ENCODE results near the gene ABLIM1. TPM values are rescaled to one million over a fixed set of nuclear protein-coding genes. Genes with fewer than 3 reads are reported as not detected.

Gene ABLIM1
- total and polyA plus RNA-seq, 2 of the 4 experiments (the other 2 are of a cell fraction) = 7.7 to 9.9 TPM

GRCh38 chr10:114492351-114493037 lies 165.6 kb downstream of the ABLIM1 start:
- dilution Hi-C loops (cut with HindIII; ENCODE audit: low sequenced_read_pairs, unreplicated experiment) = no loop called here

More at GRCh38 chr10:114492351-114493037, 165.6 kb downstream of the ABLIM1 start:
- H2BK15ac ChIP-seq (ENCODE audit: low read depth, low read length) = no peak overlapping the region
- BruUV-seq (replicated peaks) = no TSS peak
- no peak overlapping the region for H4K5ac ChIP-seq (ENCODE audit: low read depth, low read length)
- no peak overlapping the region for H3K4me3 ChIP-seq (ENCODE audit: insufficient read depth, low read depth, low read length)
- H3K23ac ChIP-seq (ENCODE audit: low read depth, low read length) = no peak overlapping the region
- no peak overlapping the region for H2BK120ac ChIP-seq (ENCODE audit: low read depth, low read length)
- H3K27ac ChIP-seq (ENCODE audit: insufficient read depth, low read length) = no peak overlapping the region
- no peak overlapping the region for H3K4ac ChIP-seq (ENCODE audit: low read depth, low read length)
- no peak overlapping the region for H4K91ac ChIP-seq (ENCODE audit: insufficient read depth, low read depth, low read length)
- 0% methylated on average over 1 of the region's 4 CpGs; no CpG with 5 or more reads in 1 of the 2 experiments for WGBS, 2 experiments (ENCODE audit: extremely low coverage in 2 of 2, insufficient read length in 1 of 2)
- ChIA-PET POLR2A (ENCODE audit: unreplicated experiment) (no interaction called here), CTCF (no interaction called here)
- no peak overlapping the region for H2AK5ac ChIP-seq (ENCODE audit: low read depth, low read length)
- no peaks in the 10 kb centered on the region for H3K9me3 ChIP-seq (ENCODE audit: control insufficient read depth, insufficient read depth, low read length)
- in situ Hi-C loops (cut with MboI; ENCODE audit: low sequenced_read_pairs) (no loop called here), intact Hi-C loops (cut with micrococcal nuclease) (no loop called here)
- H3K27me3 ChIP-seq (ENCODE audit: control insufficient read depth, insufficient read depth, low read length) = no peaks in the 10 kb centered on the region
- H3K79me1 ChIP-seq (ENCODE audit: low read depth in 1 of 2, low read length in 2 of 2) = no peaks in the 10 kb centered on the region
- no peak overlapping the region for H2AFZ ChIP-seq (replicated peaks; ENCODE audit: low read length, poor library complexity)
- no peak overlapping the region for H4K8ac ChIP-seq (ENCODE audit: low read depth in 2 of 2, low read length in 2 of 2)
- H2BK20ac ChIP-seq (ENCODE audit: low read depth, low read length) = no peak overlapping the region
- H3K18ac ChIP-seq (ENCODE audit: low read depth, low read length) = no peak overlapping the region
- no peak overlapping the region for H3K4me2 ChIP-seq (ENCODE audit: low read depth, low read length)
- no peak for ATAC-seq (ENCODE audit: low read depth)
- H3K9me1 ChIP-seq (ENCODE audit: insufficient read depth, low read length) = no peaks in the 10 kb centered on the region; the same call in 1 of the 2 replicates
- TF ChIP-seq RCOR1 (IDR thresholded peaks at IDR 0.05; ENCODE audit: insufficient replicate concordance, low read length) (no peak), BHLHE40 (IDR thresholded peaks at IDR 0.05; ENCODE audit: low read depth, low read length) (peak; percentile 22; the same call in 1 of the 2 replicates)
- DNase-seq = peak; percentile 34
- no peak overlapping the region for H2BK5ac ChIP-seq (ENCODE audit: low read depth, low read length, poor library complexity, severe bottlenecking)
- no peaks in the 10 kb centered on the region for H3K4me1 ChIP-seq (ENCODE audit: control insufficient read depth, insufficient read depth, low read length)
- H2AK9ac ChIP-seq (replicated peaks; ENCODE audit: low read depth, low read length, poor library complexity) = no peak overlapping the region
- no peak overlapping the region for H3K14ac ChIP-seq (replicated peaks; ENCODE audit: low read depth, low read length)
- H4K20me1 ChIP-seq (ENCODE audit: insufficient read depth, low read length) = no peaks in the 10 kb centered on the region
- H3K9ac ChIP-seq (ENCODE audit: low read depth, low read length) = no peak overlapping the region
- H3K56ac ChIP-seq (ENCODE audit: extremely low read depth, insufficient read depth, low read length) = no peak overlapping the region
- no peaks in the 10 kb centered on the region for H3K36me3 ChIP-seq (ENCODE audit: control insufficient read depth, insufficient read depth, low read length)

Measured in IMR-90 (cell line).